OCI-LY3 (cell line): ENCODE measurements around the gene RFXAP.
"Not testable (repeated sequence)": the region's sequence is repeated elsewhere in the genome, so short reads cannot be mapped to it uniquely, and the experiment has no call there.

ENCODE experiments used
- H2AFZ ChIP-seq: fragments of 200-600, 300-600 bp; shearing (Covaris generic); 2 replicates; pipeline ENCODE4 v1.6.0; 2014; ENCODE audit warnings: antibody characterized with exemption, low read depth, low read length
- H3K27ac ChIP-seq: fragments of 200-600, 300-600 bp; sonication (generic); 2 replicates; pipeline ENCODE4 v1.5.1; 2014; ENCODE audit warnings: mild to moderate bottlenecking, low read length, moderate library complexity, mixed read lengths
- H3K27me3 ChIP-seq: fragments of 200-600, 300-600 bp; sonication (generic); 2 replicates; pipeline ENCODE4 v1.6.1; 2014; ENCODE audit warnings: low read depth, low read length, mixed read lengths
- H3K36me3 ChIP-seq: fragments of 200-600, 300-600 bp; sonication (generic); replicated peaks from 2 replicates; pipeline ENCODE3; 2014; ENCODE audit warnings: low read depth, low read length, mixed read lengths
- H3K4me1 ChIP-seq: fragments of 300-600, 200-600 bp; sonication (generic); 2 replicates; pipeline ENCODE4 v1.6.1; 2014; ENCODE audit warnings: low read length, mixed read lengths
- H3K4me2 ChIP-seq: fragments of 200-600, 300-600 bp; sonication (generic); 2 replicates; pipeline ENCODE4 v1.6.1; 2014; ENCODE audit warnings: low read length, mixed read lengths
- H3K4me3 ChIP-seq: fragments of 300-600, 200-600 bp; sonication (generic); 2 replicates; pipeline ENCODE4 v1.5.1; 2014; ENCODE audit warnings: antibody characterized with exemption, mild to moderate bottlenecking, low read length, moderate library complexity
- H3K79me2 ChIP-seq: fragments of 300-600, 200-600 bp; shearing (Covaris generic); 2 replicates; pipeline ENCODE4 v1.6.1; 2014; ENCODE audit warnings: mild to moderate bottlenecking, low read length, mixed read lengths
- H3K9ac ChIP-seq: fragments of 300-600, 200-600 bp; shearing (Covaris generic); 2 replicates; pipeline ENCODE4 v1.6.0; 2014; ENCODE audit warnings: mild to moderate bottlenecking, low read length, moderate library complexity
- H3K9me3 ChIP-seq: fragments of 200-600, 300-600 bp; shearing (Covaris generic); 2 replicates; pipeline ENCODE4 v1.6.1; 2014; ENCODE audit warnings: low read length, mixed read lengths; ENCODE audit not compliant: insufficient read depth
- H4K20me1 ChIP-seq: fragments of 200-600, 300-600 bp; sonication (generic); 2 replicates; pipeline ENCODE4 v1.6.1; 2016; ENCODE audit warnings: low read length, mixed read lengths; ENCODE audit not compliant: insufficient read depth
- CTCF ChIP-seq: fragments of 200-600, 300-600 bp; sonication (generic); IDR thresholded peaks from 2 replicates; pipeline ENCODE4 v1.5.1; 2014; ENCODE audit warnings: antibody characterized with exemption, low read length, low read depth
- EZH2phosphoT487 ChIP-seq: fragments of 200-600 bp; shearing (Covaris generic); IDR thresholded peaks from 2 replicates; pipeline ENCODE4 v1.6.1; 2018; ENCODE audit warnings: antibody characterized with exemption, mixed run types, low read depth

RFXAP gene

GRCh38 chr13:36774931-36775330 lies 44.1 kb upstream of the RFXAP start:
- Histone ChIP-seq H3K4me1 (no peaks in the 10 kb centered on the region), H2AFZ (no peak overlapping the region), H3K36me3 (no peaks in the 10 kb centered on the region), H3K27me3 (peaks cover 4% of the 10 kb centered on the region; the same call in 1 of the 2 replicates), H3K79me2 (no peaks in the 10 kb centered on the region), H3K27ac (no peak overlapping the region), H3K9ac (no peak overlapping the region), H4K20me1 (no peaks in the 10 kb centered on the region), H3K4me3 (no peak overlapping the region), H3K9me3 (no peaks in the 10 kb centered on the region), H3K4me2 (no peak overlapping the region)
- TF ChIP-seq EZH2phosphoT487 (no peak), CTCF (no peak)

DNA sequence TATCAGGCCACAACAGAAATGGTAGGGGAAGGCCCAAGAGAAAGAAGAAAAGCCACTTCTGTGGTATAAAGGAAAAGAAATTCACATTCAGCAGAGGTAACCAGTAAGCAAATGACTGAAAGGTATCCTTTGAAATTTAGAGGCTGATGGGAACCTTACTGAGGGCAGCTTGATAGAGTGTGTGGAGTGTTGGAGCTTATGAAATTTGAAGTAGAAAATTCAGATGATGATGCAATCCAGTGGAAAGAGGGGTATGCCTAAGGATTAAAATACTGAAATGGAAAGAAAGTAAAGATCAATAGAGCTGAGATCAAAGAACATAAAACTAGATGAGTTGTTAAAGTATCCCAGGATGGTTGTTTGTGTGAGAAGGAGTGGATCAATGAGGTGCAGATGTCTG lies 42.8 kb upstream of the RFXAP start:
- Histone ChIP-seq H3K79me2 (no peaks in the 10 kb centered on the region), H2AFZ (no peak overlapping the region), H3K27ac (no peak overlapping the region), H3K4me2 (no peak overlapping the region), H3K36me3 (no peaks in the 10 kb centered on the region), H4K20me1 (no peaks in the 10 kb centered on the region), H3K9me3 (no peaks in the 10 kb centered on the region), H3K4me1 (no peaks in the 10 kb centered on the region), H3K4me3 (no peak overlapping the region), H3K27me3 (peaks cover 4% of the 10 kb centered on the region; the same call in 1 of the 2 replicates), H3K9ac (no peak overlapping the region)
- TF ChIP-seq EZH2phosphoT487 (no peak), CTCF (no peak)

GRCh38 chr13:36778083-36778671 lies 40.8 kb upstream of the RFXAP start:
- Histone ChIP-seq H3K27me3 (no peaks in the 10 kb centered on the region), H3K4me2 (no peak overlapping the region), H4K20me1 (no peaks in the 10 kb centered on the region), H3K9me3 (no peaks in the 10 kb centered on the region), H3K4me1 (no peaks in the 10 kb centered on the region), H3K79me2 (no peaks in the 10 kb centered on the region), H3K36me3 (no peaks in the 10 kb centered on the region), H3K4me3 (no peak overlapping the region), H3K9ac (no peak overlapping the region), H2AFZ (no peak overlapping the region), H3K27ac (no peak overlapping the region)
- TF ChIP-seq CTCF (no peak), EZH2phosphoT487 (no peak)

DNA sequence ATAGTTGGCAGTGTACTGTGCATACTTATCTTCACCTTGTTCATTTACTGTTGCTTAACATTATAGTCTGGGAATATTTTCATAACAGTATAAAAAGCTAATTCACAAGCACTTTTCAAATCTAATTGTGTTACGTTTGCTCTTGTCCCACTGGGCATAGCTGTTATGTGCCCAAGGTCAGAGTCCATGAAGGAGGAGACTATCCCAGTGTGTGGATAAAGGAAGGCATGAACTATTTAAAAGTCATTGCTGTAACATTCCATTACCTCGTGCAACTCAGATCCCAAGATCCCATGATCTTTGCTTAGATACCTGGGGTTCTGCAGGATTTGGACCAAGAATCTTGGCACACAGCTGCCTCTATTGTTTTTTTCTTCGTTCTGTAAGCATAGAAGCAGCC lies 35.1 kb upstream of the RFXAP start:
- Histone ChIP-seq H3K36me3 (no peaks in the 10 kb centered on the region), H3K4me1 (no peaks in the 10 kb centered on the region), H3K27ac (no peak overlapping the region), H2AFZ (no peak overlapping the region), H3K9ac (no peak overlapping the region), H3K4me3 (no peak overlapping the region), H3K4me2 (no peak overlapping the region), H4K20me1 (no peaks in the 10 kb centered on the region), H3K9me3 (no peaks in the 10 kb centered on the region), H3K79me2 (no peaks in the 10 kb centered on the region), H3K27me3 (no peaks in the 10 kb centered on the region)
- no peak for TF ChIP-seq EZH2phosphoT487
- TF ChIP-seq CTCF: no peak

- not testable (repeated sequence) for H3K27ac ChIP-seq, H3K4me1 ChIP-seq, H3K4me2 ChIP-seq, H2AFZ ChIP-seq, H3K79me2 ChIP-seq, H4K20me1 ChIP-seq, H3K9ac ChIP-seq, H3K9me3 ChIP-seq, H3K27me3 ChIP-seq, H3K36me3 ChIP-seq, H3K4me3 ChIP-seq
These were observed 32.8 kb upstream of the RFXAP start for GRCh38 chr13:36786175-36786574.
